Lung microvascular endothelial cell (primary cell): ENCODE data around the gene COQ6. TPM values are rescaled to one million over a fixed set of nuclear protein-coding genes. Genes with fewer than 3 reads are reported as not detected.
"Not testable (repeated sequence)": the region's sequence is repeated elsewhere in the genome, so short reads cannot be mapped to it uniquely, and the experiment has no call there.

Experiments
- DNase-seq, 2 donors: peaks; one replicate each; pipeline versions ENCODE4 v3.0.0 to v3.0.0-alpha.2; 2010; ENCODE audit warnings: low read depth in 2 of 2
- total RNA-seq: library from RNA; depleted of rRNA; stranded (reverse); fragments of >200 nt; gene quantifications from 2 replicates; pipeline ENCODE4 v1.2.1, GENCODE V29; 2014

Gene COQ6
- total RNA-seq, 1 donor from 2014 or later, result 16.5 TPM

- peak in 1 of 2 donors; percentile 2 for DNase-seq
Observed at GRCh38 chr14:73977896-73978295, 27.8 kb downstream of the COQ6 start.

GRCh38 chr14:73988065-73988464, 38.0 kb downstream of the COQ6 start:
- DNase-seq, result no peak

- not testable (repeated sequence) for DNase-seq
Observed at GRCh38 chr14:73988656-73989055, 38.6 kb downstream of the COQ6 start.

- no peak for DNase-seq
Observed at GRCh38 chr14:73991092-73991491, 41.0 kb downstream of the COQ6 start.

GRCh38 chr14:73994926-73995325, 44.8 kb downstream of the COQ6 start:
- DNase-seq, result not testable (repeated sequence)

- DNase-seq, result no peak
Observed at GRCh38 chr14:73995977-73996378, 45.9 kb downstream of the COQ6 start.

GRCh38 chr14:73996731-73997107, 46.6 kb downstream of the COQ6 start:
- DNase-seq, result no peak

- no peak for DNase-seq
Observed at GRCh38 chr14:73997108-73997943, 47.2 kb downstream of the COQ6 start.

- no peak for DNase-seq
Observed at GRCh38 chr14:73997944-73998447, 47.9 kb downstream of the COQ6 start.

- no peak for DNase-seq
Observed at GRCh38 chr14:73998726-73999125, 48.6 kb downstream of the COQ6 start.

GRCh38 chr14:74005664-74006063, 55.6 kb downstream of the COQ6 start:
- DNase-seq, result not testable (repeated sequence)

GRCh38 chr14:74008843-74009499, 58.9 kb downstream of the COQ6 start:
- peak; percentile 2 to 60 for DNase-seq

Other genes with a start within 250 kb of the COQ6 start
- 11.3 and 15.1 TPM in 2 replicates for gene PNMA1, start 235.9 kb upstream of the COQ6 start, total RNA-seq
- gene PTGR2, start 98.5 kb upstream of the COQ6 start, total RNA-seq, result 1.3 and 1.8 TPM in 2 replicates
- 42.9 and 52.4 TPM in 2 replicates for gene ZNF410, start 63.4 kb upstream of the COQ6 start, total RNA-seq
- gene FAM161B, start 208 bp upstream of the COQ6 start, total RNA-seq, result 1.7 and 2.8 TPM in 2 replicates
- gene ENTPD5, start 69.0 kb downstream of the COQ6 start, total RNA-seq, result 5.0 and 6.3 TPM in 2 replicates
- 0.40 and 0.44 TPM in 2 replicates for gene BBOF1, start 69.0 kb downstream of the COQ6 start, total RNA-seq
- 9.8 and 17.9 TPM in 2 replicates for gene ALDH6A1, start 134.2 kb downstream of the COQ6 start, total RNA-seq
- gene LIN52, start 134.7 kb downstream of the COQ6 start, total RNA-seq, result 6.5 and 10.3 TPM in 2 replicates